GM19395 (cell line): ENCODE measurements around the gene RPP25L.

Experiments used
- ATAC-seq: cut with Tn5 transposase; IDR thresholded peaks from one replicate; pipeline ENCODE4 v1.9.1; 2021; ENCODE audit warnings: mild to moderate bottlenecking, moderate library complexity; ENCODE audit not compliant: unreplicated experiment

Gene RPP25L

GRCh38 chr9:34638138-34638445 lies 26.2 kb upstream of the RPP25L start:
- ATAC-seq = no peak

GRCh38 chr9:34637356-34638137 lies 25.6 kb upstream of the RPP25L start, which contains the start of gene SIGMAR1:
Gene SIGMAR1 (minus strand): TSS chr9:34637787. CDS start chr9:34637697, 90 bp downstream.
- peak; percentile 88 for ATAC-seq

- ATAC-seq = no peak
These were observed 25.0 kb upstream of the RPP25L start for GRCh38 chr9:34636791-34637355.

GRCh38 chr9:34635556-34635955 lies 23.7 kb upstream of the RPP25L start:
- no peak for ATAC-seq

GRCh38 chr9:34634551-34635248 lies 22.8 kb upstream of the RPP25L start:
- ATAC-seq = no peak

GRCh38 chr9:34633851-34634550 lies 22.1 kb upstream of the RPP25L start:
- peak; percentile 44 for ATAC-seq

GRCh38 chr9:34633166-34633565 lies 21.3 kb upstream of the RPP25L start:
- no peak for ATAC-seq

- no peak for ATAC-seq
These were observed 18.7 kb upstream of the RPP25L start for GRCh38 chr9:34630402-34631154.

GRCh38 chr9:34629491-34629808 lies 17.6 kb upstream of the RPP25L start:
- no peak for ATAC-seq

GRCh38 chr9:34628656-34629490 lies 17.0 kb upstream of the RPP25L start, which contains the start of gene ARID3C:
Gene ARID3C (minus strand): TSS chr9:34629066. CDS start chr9:34628014, 1,052 bp downstream.
- ATAC-seq = no peak

GRCh38 chr9:34627716-34628655 lies 16.1 kb upstream of the RPP25L start:
- no peak for ATAC-seq

GRCh38 chr9:34625186-34625486 lies 13.2 kb upstream of the RPP25L start:
- no peak for ATAC-seq

GRCh38 chr9:34624475-34625185 lies 12.7 kb upstream of the RPP25L start:
- no peak for ATAC-seq

GRCh38 chr9:34623374-34624235 lies 11.7 kb upstream of the RPP25L start:
- ATAC-seq = no peak

GRCh38 chr9:34620061-34620994 lies 8.4 kb upstream of the RPP25L start, which contains the start of gene DCTN3:
Gene DCTN3 (minus strand): TSS chr9:34620495. CDS start chr9:34620464, 31 bp downstream.
- peak; percentile 98 for ATAC-seq

- no peak for ATAC-seq
These were observed 3.2 kb upstream of the RPP25L start for GRCh38 chr9:34615132-34615531.
